Measurements from ENCODE around the gene FILIP1L.
"Not testable (repeated sequence)": the region's sequence is repeated elsewhere in the genome, so short reads cannot be mapped to it uniquely, and the experiment has no call there.

The FILIP1L gene

DNA sequence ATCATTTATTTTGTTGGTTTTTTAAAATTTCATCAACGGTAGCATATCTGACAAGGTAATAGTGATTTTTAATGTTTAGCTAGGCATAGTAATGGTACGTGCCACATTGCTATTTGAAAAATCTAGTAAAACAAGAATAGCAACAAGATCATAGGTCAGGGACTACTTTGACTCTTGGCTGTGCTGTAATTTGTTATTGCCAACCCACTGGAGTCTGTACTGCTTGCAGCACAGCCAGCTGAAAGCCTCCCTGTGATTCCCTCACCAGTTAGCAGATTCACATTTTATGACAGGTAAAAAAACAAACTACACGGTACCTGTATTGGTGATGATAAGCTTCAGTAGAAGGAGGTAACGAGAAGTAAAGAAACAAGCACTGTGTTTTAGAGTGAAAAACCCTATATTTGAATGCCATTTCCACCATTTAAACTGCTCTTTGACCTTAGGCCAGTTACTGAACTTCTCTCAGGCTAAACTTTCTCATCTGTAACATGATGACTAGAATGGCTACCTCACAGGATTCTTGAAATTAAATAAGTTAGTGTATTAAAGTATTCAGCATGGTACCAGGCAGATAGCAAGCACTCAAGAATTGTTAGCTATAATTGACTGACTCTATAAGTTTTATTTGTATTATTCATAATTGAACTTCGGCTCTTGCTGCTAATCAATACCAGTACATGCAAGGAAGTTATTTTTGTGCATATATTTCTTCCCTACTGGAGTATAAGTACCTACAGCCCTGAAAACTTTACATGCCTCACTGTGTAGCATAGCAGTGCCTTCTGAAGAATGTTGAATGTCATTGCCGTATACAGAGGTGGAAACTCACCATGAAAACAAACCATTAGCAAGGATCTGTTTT is 16.1 kb downstream of the FILIP1L start:
- no peak for DNase-seq

DNA sequence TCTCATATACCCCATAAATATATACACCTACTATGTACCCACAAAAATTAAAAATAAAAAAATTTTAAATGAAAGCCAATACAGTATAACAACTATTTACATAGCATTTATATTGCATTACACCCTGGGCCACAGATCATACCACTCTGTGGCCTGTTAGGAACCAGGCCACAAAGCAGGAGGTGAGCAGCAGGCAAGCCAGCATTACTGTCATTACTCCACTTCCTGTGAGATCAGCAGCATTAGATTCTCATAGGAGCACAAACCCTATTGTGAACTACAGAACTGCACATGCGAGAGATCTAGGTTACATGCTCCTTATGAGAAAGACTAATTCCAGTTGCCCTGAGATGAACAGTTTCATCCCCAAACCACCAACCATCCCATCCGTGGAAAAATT is 17.4 kb downstream of the FILIP1L start:
- DNase-seq: no peak

DNA sequence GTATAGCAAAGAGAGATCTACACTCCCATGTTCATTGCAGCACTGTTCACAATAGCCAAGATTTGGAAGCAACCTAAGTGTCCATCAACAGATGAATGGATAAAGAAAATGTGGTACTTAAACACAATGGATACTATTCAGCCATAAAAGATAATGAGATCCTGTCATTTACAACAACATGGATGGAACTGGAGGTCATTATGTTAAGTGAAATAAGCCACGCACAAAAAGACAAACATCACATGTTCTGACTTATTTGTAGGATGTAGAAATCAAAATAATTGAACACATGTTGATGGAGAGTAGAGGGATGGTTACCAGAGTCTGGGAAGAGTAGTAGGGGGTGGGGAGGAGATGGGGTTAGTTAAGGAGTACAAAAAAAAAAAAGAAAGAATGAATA is 18.0 kb downstream of the FILIP1L start:
- not testable (repeated sequence) for DNase-seq

DNA sequence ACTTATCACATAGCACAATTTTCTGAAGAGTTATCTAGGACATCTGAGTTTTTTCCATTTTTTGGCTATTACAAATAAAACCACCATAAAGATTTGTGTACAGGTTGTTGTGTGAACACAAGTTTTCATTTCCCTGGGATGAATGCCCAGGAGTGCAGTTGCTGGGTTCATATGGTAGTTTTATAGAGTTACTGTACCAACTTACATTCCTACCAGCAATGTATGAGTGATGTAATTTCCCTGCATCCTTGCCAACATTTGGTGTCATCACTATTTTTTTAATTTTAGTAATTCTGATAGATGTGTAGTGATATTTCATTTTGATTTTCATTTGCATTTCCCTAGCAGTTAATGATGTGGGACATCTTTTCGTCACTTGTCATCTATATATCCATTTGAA is 20.5 kb downstream of the FILIP1L start:
- DNase-seq: no peak

DNA sequence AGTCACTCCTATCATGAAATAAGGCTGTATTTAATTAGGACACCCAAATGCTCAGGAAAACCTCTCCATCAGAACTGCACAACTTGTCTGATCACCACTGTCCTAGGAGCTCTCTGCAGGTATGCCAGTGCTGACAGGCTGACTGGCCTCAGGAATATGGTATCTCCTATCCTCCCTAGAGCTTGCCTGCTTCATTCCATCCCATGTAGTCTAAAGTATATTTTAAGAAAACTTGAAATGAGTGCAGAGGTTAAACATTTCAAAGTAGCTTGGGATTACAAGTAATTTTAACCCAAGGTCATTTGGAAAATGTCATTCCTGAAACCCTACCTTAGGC is 23.7 kb downstream of the FILIP1L start:
- DNase-seq: no peak

DNA sequence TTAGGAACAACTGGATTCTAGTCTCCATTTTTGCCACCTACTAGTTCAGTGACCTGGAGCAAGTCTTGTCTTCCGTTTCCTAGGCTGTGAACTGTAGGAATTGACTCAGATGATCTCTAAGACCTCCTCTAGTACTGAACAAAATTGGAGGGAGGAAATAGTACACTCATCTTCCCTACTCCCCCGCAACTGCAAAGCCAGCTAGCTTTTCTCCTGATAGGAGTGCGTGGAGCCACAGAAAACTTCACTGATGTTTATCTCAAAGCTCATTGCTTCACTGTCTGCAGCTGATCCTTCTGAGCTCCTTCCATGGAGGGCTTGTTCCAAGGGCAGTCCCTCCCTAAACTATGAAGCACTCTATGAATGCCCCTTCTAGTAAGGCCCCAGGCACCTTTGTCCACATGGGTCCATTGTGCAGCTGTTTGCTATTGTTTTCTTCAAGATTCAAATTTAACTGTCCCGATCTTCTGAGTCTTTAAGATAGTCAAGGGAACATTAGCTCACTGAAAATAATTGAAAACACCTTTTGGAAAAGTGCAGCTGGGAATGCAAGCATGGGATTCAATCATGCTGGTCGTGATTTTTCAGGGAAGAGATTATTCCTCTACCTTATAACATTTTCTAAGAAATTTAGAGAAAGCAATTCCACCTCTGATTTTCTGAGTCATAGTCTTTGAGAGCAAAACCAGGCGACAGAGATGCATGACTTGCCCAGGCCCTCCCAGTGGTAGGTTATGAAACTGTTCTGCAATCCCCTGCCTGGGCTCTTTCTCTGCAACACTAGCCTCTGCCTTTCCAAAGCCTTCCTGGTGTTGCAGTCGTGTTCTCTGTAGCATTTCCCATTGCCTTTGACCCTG is 24.3 kb downstream of the FILIP1L start:
- DNase-seq: no peak

DNA sequence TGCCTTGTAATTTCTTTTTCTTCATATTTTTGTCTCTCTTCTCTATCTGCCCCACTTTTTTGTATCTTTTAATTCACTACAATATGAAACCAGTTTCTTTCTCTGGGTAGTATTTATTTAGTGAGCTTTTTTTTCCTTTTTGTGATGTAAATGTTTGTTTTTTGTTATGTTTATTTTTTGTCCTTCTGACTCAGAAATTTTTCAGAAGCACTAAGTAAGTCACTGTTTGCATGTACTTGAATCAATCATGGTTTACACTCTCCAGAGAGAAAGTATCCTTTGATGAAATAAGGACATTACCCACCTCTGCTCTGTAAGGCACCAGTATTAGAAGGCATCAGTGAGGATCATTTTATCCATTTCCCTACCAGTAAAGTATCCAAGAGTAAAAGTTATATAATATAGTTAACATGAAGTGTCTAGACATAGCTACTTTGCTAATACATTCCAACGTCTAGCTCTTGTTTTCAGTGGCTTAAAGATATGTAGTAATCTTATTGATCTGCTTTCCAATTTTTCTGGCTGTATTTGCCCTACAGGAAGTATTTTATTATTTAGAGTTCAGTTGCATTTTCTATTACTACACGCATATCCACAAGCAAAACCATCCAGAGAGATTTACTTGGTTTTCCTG is 25.4 kb downstream of the FILIP1L start:
- no peak for DNase-seq

DNA sequence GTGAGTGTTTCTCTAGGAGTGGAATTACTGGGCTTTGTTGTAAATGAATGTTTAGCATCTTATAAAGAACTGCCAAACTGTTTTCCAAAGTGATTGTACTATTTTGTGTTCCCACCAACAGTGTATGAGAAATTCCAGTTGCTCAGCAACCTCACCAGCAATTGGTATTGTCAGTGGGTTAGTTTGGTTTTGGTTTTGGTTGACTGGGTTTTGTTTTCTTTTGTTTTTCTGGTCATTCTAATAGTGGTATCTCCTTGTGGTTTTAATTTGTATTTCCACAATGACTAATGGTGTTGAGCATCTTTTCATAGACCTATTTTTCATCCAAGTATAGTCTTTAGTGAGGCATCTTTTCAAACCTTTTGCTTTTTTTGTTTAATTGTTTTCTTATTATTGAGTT is 27.1 kb downstream of the FILIP1L start:
- DNase-seq: no peak

DNA sequence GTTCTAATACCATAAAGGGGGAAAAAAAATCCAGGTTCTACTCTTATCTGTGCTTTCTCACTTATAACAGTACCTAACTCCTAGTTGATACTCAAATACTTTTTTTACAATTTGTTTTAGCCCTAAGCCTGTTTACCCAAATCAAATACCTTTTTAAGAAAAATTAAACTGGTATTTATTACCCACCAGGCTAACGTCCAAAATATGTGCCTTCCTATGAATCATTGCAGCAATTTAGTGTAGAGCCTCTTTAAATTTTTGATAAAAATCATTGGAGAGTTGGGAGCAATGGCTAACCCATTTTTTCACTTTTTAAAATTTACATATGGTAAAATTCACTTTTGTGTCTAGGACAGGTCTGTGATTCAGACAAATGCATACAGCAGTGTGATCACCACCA is 27.9 kb downstream of the FILIP1L start:
- DNase-seq: no peak

DNA sequence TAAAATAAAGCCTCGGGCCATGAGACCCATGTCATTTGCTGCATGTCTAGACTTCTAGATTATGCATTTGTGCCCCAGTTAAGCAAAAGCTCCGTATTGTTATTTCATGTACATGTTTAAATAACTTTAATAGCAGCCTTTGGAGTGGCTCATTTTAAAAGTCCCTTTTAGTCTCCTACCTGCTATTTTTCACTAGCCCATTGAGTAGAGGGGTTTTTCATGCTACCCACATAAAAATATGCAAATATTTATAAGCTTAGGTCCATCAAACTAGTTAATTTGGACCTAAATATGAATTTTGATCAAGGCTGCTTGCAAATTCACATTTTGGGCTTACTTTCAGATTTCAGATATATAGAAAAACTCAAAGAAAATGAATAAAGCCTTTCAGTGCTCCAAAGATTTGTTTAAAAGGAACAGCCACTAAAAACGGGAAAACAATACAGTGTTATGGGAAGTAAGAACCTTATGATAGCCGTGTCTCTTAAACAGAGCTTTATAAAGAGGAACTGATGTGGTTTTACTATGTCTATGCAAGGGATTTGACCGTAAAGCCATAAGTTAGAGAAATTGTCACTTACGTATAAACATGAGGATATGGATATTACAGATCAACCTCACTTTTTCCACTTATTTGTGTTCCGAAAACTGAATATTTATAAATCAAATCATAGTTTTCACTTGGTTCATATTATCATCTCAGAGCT is 30.0 kb downstream of the FILIP1L start:
- no peak for DNase-seq

DNA sequence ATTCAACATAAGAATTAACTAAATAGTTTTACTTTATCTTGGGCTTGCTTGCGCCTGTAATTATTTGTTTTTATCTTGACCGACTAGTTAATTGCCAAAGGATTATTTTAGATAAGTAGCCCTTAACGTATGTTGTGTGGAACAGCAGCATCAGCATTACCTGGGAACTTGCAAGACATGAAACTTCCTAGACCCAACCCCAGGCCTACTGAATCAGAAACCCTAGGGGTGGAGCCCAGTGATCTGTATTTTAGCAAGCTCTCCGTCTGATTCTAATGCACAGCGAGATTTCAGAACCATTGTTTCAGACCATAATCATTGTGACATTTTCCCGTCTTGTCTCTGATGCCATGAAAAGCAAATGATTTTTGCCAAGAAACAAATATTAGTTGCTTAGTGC is 31.1 kb downstream of the FILIP1L start:
- DNase-seq: no peak

DNA sequence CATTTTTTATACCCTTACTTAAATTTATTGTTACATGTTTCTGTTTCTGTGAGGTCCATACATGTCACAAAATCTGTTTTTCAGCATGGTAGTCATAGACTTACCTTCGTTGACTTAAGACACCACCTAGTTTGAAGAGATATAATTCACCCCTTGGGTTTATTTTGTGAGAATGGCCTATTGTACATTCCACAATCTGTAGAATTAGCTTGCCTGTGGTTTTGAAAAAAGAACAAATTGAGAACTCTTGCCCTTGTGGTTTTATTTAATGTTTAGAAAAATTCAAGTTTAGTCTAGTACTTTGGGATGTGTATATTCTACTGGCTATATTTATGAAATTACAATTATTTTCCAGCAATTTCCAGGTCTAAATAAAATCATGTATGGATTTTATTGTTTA is 31.6 kb downstream of the FILIP1L start:
- DNase-seq: no peak

DNA sequence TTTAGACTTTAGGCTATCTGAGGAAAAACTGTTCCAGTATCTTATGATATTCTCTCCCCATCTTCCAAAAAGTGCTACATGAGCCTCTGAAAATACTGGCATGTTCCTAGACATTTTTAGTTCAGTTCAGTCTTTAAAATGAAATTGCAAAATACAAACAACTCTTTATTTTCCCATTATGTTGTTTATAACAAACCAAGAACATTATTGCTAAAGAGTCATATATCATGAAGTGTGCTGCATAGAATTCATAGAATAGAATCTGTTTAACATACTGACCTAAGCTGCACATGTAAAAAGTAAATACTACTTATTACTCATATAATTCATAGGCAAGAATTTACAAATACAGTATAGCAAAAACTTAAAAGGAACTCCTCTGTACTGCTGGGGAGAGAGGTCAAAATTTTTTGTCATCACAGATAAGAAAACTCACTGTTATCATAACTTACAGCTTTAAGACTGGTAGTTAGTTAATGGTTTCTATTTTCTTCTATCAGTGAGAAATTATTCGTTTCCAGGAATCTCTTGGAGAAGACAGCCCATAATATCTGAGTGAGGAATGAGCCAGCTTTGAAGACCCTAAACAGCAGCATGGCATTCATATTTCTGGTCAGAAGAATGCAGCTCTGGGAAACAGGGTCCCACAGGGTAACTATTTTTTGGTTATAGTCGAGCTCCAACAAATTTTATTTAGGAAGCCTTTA is 32.2 kb downstream of the FILIP1L start:
- no peak for DNase-seq

DNA sequence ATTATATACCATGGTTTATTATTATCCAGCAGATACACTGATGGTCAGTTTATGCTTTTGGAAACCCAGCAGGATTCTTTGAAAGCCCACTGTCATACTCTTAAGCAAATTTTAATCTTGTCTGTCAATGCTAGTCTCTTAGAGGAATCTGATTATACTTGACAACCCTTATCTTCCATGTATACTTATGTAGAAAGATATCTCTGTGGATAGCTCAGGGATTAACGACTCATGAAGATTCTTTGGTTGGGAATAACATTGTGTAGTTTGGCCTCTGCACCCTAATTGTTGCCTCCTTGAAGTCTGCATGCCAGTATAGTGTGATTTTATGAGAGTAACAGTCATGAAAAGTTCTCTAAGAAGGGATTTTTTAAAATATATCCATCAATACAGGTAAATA is 33.0 kb downstream of the FILIP1L start:
- no peak for DNase-seq

DNA sequence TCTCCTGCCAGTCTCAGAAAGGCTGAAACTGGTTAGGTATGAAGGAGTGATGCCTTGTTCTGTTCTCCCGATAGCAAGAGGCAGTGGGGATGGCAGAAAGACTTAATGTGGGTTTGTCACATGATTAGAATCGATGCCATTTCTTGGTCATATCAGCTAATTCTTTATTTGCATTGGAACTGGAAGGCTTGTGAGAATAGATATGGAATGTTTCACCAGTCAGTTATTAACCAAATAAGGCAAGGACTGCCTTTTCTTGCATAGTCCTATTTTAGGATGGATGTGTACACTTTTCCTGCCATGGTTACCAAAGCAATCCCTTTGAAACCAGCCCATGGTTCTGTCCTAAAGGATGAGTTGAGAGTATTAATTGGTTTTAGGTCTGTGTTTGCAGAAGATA is 33.7 kb downstream of the FILIP1L start:
- no peak for DNase-seq

DNA sequence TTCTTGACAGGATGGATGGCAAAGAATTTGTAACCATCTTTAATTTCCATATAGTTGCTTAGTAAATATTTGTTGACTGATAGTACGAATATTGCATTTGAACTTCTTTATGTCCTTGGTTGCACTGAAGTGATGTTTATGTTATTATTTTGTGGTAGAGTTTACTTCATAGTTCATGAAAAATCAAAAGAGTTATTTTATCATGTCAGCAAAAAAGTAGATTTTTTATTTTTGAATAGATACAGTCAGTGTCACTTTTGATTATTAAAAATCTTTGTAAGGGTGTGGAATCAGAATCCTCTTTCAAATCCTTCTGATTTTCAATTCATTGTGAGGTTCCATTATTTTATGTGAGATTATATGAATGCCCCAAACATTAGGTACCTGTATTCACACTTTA is 35.0 kb downstream of the FILIP1L start:
- no peak for DNase-seq

DNA sequence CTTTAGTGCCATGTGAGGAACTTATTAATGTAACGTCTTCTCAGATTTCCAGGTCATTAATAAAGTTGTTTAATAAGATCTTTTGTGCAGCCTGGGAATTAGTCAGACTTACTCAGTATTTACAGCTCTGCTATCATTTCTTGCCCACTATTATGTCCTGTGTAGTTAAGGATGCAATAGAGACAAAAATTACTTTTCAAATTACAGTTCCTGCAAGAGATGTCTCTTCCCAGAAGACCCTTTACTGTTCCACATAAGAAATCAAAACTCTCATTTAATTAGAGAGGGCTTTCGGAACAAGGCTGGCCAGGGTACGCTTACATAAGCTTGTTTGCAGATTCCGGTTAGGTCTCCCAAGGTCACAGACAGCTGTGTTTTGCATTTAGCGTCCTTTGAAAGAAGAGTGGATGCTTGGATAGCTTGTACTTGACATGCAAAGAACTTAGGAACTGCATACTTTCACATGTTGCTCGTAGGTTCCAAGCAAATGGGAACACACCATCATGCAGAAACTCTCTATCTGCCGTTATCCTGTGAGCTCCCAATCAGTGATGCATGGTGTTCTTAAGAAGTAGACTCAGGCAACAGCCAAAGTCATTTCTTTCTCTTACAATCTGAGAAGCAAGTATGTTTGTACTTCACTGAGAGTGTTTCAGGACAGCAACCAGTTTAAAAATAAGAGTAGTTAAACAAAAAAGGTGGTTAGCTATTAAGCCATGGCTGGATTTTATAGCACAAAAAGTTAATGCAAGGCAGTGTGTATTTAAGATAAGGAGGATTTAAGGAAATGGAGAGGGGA is 37.4 kb downstream of the FILIP1L start:
- no peak for DNase-seq

DNA sequence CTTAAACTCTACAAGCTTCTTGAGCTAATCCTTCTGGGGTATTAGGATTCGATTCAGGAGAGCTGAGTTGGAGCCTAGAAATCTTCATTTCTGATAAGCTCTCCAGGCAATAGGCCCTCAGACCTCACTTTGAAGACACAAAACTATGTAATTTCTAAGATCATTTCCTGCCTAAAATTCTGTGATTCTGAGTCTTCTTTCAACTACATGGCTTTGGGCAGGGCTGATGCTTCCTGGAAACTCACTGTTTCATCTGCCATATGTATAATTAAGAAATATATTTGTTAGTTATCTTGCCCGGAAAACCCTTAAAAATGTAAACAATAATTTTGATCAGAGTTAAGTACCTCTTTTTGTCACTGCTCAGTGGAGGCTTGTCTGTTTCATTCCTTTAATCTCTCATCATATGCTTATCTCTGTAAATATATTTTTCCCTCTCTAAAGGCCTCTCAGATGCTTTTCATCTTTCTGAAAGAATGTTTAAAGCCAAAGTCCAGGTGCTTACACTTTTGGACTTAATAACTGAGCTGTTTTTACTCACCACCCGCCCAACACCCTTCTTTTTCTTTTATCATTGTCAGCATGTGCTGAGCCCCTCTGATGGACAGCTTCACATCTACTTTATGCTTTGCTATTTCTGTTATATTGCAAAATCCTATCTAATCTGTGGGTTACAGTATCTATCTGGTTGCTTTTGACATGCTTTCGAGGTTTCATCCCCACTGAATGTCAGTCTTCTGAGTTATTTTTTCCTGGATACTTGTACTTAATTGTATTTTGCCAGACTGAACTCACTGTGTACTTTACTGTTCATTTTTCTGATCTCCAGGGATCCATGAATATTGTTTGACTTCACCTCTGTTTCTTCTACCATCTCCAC is 38.2 kb downstream of the FILIP1L start:
- DNase-seq: no peak

DNA sequence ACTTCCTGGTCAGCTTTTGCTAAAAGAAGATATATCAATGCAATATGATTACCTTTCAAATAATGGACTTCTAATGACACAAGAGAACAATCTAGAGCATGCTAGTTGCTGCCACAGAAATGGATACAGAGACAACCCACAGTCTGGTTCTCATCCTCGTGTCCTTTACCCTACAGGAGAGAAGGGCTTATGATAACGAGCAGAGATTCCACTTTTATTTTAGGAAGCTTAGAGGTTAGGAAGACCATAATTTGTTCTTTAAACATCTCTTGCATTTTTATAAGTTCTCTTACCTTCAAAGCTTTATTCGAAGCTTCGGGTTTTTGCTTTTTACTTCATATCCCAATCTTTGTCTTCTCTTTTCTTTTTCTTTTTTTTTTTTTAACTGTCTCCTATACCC is 39.1 kb downstream of the FILIP1L start:
- no peak for DNase-seq

DNA sequence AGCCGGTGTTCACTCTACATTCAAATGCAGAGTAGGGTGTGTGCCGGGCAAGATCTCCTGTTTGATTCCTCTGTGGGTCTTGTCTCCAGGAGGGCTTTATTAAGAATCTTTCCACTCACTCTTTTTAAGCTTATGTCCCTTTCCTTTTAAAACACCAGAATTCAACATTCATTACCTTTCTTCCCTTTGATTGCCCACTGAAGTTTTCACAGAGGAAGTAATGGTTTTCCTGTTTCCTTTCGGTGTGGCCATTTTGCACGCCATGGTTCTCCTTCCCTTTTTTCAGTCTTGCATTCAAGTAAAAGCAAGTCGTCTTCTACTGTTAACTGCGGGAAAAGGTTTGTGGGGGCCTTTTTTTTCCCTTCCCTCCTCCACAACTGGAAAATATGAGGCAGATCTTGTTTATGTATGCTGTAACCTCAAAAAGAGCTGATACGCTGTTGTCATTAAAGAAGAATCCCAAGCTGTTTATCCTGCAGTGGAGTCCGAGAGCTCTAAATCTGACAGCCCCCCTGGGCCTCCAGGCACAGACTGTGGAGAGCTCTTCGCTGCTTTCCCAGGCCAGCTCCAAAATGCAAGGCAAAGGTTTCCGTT is 40.5 kb downstream of the FILIP1L start:
- DNase-seq: no peak
